Stimulated activated CD4-positive, alpha-beta T cell treated with anti-CD3 and anti-CD28 coated beads, TNF-alpha, amount 100 ng/mL, for 24 hours (primary cell): ENCODE data around the gene LRRC66.

Source experiments
- DNase-seq, 3 experiments: peaks; one replicate each; pipeline ENCODE4 v3.0.0-alpha.2; 2020; ENCODE audit warnings: low read depth in 3 of 3

LRRC66 gene

DNA sequence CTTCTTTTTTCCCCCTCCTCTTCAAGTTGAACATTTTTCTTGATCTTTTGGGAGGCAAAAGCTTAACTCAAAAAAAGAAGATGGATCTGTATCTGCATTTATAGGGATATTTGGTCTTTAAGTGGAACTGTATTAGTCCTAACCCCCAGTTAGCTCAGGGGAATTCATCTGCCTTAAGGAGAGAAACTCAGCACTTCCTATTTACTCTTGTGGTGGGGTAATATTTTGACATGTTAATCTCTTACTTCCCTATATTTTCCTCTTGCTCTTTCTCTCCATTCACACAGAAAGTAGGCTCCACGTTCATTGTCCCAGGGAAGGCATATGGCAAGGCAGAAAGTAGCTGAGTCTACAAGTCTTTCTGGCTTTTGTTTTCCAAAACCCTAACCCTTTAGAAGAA, 5.3 kb downstream of the LRRC66 start:
- DNase-seq, result no peak

DNA sequence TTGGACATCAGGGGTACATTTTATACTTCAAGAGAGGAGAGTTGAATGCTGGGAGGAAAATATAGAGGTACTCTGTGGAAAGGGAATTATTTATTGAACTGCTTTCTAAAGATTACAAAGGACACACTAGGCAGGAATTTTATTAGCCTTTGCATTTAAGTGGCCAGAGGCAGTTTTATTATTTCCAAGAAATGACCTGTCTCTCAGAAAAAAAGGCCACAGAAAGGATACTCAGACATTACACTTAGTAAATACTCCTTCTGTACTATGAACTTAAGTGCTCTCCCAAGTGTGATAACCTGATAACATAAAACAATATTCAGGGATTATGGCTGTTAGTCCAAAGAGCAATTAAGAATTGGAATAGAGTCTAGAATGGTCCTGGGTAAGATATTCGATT, 7.5 kb downstream of the LRRC66 start:
- DNase-seq, result no peak

DNA sequence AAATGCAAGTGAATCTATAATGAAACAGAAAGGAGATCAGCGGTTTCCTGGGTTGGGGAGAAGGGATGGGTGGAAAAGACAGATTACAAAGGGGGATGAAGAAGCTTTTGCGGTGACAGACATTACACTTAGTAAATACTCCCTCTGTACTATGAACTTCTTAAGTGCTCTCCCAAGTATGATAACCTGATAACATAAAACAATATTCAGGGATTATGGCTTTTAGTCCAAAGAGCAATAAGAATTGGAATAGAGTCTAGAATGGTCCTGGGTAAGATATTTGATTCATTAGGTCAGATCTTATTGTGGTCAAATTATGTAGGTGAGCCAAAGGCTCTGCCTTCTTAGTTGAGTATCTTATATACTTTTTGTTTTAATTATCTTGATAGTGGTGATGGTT, 9.2 kb downstream of the LRRC66 start:
- DNase-seq, result no peak

DNA sequence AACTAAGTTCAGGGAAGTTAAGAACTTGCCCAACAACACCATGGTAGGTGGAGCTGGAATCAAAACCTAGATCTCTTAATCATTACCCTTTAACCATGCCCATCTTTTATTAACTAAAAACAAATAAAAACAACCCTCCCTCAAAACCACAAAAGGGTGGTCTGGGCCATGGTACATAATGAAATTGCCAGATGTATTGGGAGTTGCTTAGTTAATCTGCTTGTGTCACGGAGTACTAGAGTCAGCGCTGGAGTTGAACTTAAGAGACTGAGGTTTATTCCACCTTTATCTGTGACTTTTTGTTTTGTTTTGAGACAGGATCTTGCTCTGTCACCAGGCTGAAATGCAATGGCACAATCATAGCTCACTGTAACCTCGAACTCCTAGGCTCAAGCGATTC, 13.3 kb downstream of the LRRC66 start:
- no peak for DNase-seq

- no peak for DNase-seq
These were observed 14.4 kb downstream of the LRRC66 start for GRCh38 chr4:52005604-52006273.

DNA sequence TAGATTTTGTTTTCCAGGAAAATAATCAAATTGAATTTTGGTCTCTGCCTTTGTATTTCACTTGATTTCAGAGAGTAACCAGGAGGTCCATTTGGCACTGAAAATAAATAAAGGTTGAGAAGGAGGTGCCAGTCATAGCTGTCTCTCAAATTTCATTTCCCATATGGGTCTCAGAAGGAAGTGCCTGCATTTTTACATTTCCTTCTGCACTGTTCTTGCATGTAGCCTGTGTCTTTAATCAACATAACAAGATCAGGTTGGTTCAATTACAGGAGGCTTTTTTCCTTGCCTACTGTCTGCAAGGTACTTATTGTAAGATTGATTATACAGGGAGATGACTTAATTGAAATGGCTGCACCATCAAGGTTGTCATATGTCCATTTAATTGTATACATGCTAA, 15.7 kb downstream of the LRRC66 start:
- DNase-seq, result no peak

DNA sequence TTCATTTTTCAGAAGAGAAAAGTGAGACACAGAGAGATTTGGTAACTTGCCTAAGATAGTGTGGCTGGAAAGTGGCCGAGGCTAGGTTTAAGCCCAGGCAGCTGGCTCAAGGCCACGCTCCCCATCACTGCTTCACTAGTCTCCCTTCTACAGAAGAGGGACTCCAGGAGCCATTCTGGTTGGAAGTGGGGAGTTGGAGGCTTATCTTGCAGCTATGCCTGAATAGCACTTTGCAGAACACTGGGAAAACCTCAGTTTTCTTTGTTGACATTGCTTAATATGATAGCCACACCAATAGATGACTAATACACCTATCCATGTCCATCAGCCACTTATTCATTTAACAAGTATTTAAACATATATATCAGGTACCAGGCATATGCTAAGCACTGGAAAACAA, 18.5 kb downstream of the LRRC66 start:
- DNase-seq, result no peak

DNA sequence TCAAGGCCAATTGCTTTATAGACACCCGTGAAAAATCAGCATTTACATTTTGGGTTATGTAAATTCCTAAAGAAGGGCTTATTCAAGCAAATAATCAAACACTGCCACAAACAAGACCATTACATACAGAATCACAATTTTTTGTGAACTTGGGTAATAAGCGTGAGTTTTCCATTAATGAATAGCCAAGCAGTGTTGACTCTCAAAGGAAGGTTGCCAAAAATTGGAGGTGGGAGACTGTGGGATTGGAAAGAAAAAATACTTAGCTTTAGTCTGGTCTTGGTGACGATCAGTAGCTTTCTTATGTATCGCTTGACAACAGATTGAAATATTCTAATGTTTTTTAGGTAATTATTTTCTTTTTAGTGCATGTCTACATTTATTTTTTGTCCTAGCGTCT, 20.9 kb downstream of the LRRC66 start:
- no peak for DNase-seq

DNA sequence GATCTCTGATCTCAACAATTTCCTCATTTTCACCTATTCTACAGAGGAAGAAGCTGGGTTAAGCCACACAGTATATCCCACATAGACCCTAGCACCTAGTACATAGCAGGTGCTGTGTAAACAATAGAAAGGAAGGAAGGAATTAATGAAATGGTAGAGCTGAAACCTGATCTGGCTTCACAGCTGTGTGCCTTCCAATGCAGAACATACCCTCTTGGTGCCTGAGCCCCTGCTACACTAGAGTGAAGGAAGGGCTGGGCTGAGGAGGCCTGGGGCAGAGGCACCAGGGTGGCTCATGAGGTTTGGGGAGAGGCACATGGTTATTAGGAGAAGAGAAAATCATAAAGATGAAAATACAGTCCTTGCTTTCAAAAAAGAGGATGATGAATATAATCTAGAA, 21.3 kb downstream of the LRRC66 start:
- DNase-seq, result no peak

- no peak for DNase-seq
These were observed 22.5 kb downstream of the LRRC66 start for GRCh38 chr4:51997647-51998046.

- no peak for DNase-seq
These were observed 24.4 kb downstream of the LRRC66 start for GRCh38 chr4:51995647-51996220.

GRCh38 chr4:51965862-51966261, 54.3 kb downstream of the LRRC66 start:
- DNase-seq, result no peak

- no peak for DNase-seq
These were observed 56.2 kb downstream of the LRRC66 start for GRCh38 chr4:51963841-51964517.

GRCh38 chr4:51960486-51960885, 59.7 kb downstream of the LRRC66 start:
- no peak for DNase-seq

GRCh38 chr4:51958199-51958968, 61.8 kb downstream of the LRRC66 start:
- DNase-seq, result no peak
